OCI-M2 (cell line): ENCODE results near the gene PID1.

Source experiments
- DNase-seq: peaks from one replicate; lab custom pipeline; 2025; ENCODE audit not compliant: unreplicated experiment; lab: John Stamatoyannopoulos, UW

The PID1 gene

GRCh38 chr2:229270551-229271410, at the start of gene PID1:
PID1 (minus strand) TSS chr2:229271287; CDS start chr2:229271043, 244 bp downstream.
- no peak for DNase-seq

- DNase-seq = no peak
Measured at GRCh38 chr2:229319558-229319957, 48.5 kb upstream of the PID1 start.

GRCh38 chr2:229314117-229314516, 43.0 kb upstream of the PID1 start:
- no peak for DNase-seq

GRCh38 chr2:229313591-229313990, 42.5 kb upstream of the PID1 start:
- no peak for DNase-seq

GRCh38 chr2:229301237-229301636, 30.1 kb upstream of the PID1 start:
- no peak for DNase-seq

GRCh38 chr2:229300790-229301189, 29.7 kb upstream of the PID1 start:
- no peak for DNase-seq

- DNase-seq = no peak
Measured at GRCh38 chr2:229300371-229300770, 29.3 kb upstream of the PID1 start.

GRCh38 chr2:229297247-229297646, 26.2 kb upstream of the PID1 start:
- no peak for DNase-seq

GRCh38 chr2:229296536-229296935, 25.4 kb upstream of the PID1 start:
- DNase-seq = no peak

- no peak for DNase-seq
Measured at GRCh38 chr2:229296016-229296415, 24.9 kb upstream of the PID1 start.

- no peak for DNase-seq
Measured at GRCh38 chr2:229287823-229288222, 16.7 kb upstream of the PID1 start.

- DNase-seq = no peak
Measured at GRCh38 chr2:229282758-229283546, 11.9 kb upstream of the PID1 start.

GRCh38 chr2:229279516-229279915, 8.4 kb upstream of the PID1 start:
- DNase-seq = no peak

GRCh38 chr2:229275506-229275905, 4.4 kb upstream of the PID1 start:
- no peak for DNase-seq

- no peak for DNase-seq
Measured at GRCh38 chr2:229273723-229274338, 2.7 kb upstream of the PID1 start.

- DNase-seq = no peak
Measured at GRCh38 chr2:229273006-229273722, 2.1 kb upstream of the PID1 start.

GRCh38 chr2:229269941-229270340, 1.1 kb downstream of the PID1 start:
- no peak for DNase-seq

GRCh38 chr2:229269146-229269545, 1.9 kb downstream of the PID1 start:
- DNase-seq = no peak

GRCh38 chr2:229268626-229269025, 2.5 kb downstream of the PID1 start:
- DNase-seq = no peak

- no peak for DNase-seq
Measured at GRCh38 chr2:229267080-229267479, 4.0 kb downstream of the PID1 start.

GRCh38 chr2:229265727-229266126, 5.4 kb downstream of the PID1 start:
- DNase-seq = no peak
